HCEC 1CT (cell line): ENCODE results near the gene SUN1.
"Not testable (repeated sequence)": the region's sequence is repeated elsewhere in the genome, so short reads cannot be mapped to it uniquely, and the experiment has no call there.

Experiments
- DNase-seq: peaks from one replicate; pipeline ENCODE4 v3.0.0-alpha.2; 2017

Gene SUN1

DNA sequence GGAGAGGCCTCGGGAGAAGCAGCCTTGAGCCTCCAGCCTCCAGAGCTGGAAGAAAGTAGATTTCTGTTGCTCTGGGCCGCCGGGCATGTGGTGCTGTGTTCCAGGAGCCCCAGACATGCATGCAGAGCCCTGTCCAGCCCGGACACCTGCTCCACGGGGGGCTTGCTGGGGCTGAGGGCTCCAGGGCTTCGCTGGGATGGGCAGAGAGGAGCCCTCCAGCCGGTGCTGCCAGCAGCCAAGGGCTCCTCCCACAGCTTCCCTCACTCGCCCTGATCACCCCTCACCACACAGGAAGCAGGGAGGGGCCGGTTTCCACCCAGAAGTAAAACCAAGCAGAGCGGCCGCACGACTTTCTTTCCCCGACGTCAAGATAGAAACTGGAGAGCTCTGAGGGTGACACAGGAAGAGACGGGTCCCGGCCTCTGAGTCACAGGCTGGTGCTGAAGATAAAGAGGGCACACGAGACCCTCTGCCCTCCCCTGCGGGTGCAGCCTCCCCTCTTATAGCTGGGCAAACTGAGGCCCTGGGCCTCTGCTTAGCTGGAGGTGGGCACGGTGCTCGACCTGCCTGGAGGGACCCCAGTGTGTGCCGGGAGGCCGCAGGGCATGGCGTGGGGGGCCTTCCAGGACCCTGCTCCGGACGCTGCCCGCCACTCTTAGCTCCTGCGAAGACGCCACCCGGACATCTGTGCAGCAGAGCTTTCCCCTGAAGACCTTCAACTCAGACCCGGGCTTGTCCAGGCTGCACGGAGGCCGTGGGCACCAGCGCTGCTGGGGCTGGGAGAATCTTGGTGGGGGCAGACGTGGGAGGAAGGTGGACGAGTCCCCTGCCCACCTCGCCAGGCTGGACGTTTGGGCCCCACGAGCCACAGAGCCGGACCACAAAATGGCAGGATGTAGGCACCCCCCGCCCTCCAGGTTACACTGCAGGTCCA, 91.1 kb downstream of the SUN1 start:
- no peak for DNase-seq

DNA sequence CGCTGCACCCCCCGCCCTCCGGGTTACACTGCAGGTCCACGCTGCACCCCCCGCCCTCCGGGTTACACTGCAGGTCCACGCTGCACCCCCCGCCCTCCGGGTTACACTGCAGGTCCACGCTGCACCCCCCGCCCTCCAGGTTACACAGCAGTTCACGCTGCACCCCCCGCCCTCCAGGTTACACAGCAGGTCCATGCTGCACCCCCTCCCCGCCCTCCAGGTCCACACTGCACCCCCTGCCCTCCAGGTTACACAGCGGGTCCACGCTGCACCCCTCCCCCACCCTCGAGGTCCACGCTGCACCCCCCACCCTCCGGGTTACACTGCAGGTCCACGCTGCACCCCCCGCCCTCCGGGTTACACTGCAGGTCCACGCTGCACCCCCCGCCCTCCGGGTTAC, 91.8 kb downstream of the SUN1 start:
- DNase-seq, result not testable (repeated sequence)
